PC-3 (cell line): ENCODE measurements around the gene VSIG8. TPM values are rescaled to one million over a fixed set of nuclear protein-coding genes. Genes with fewer than 3 reads are reported as not detected.

Experiments
- ATAC-seq: fragments of 200-7000 bp; cut with Tn5 transposase; 2 replicates; pipeline ENCODE4 v1.9.1; 2020; ENCODE audit warnings: mild to moderate bottlenecking, moderate library complexity
- BruUV-seq: library from RNA; stranded (reverse); fragments of 400-500 nt; replicated peaks from 2 replicates; lab custom pipeline; 2021; lab: Mats Ljungman, UMichigan
- CTCF ChIA-PET: fragments of 300-600 bp; sonication (Branson Sonifier 250); formaldehyde crosslinking; loops from one replicate; lab custom pipeline; 2022; ENCODE audit warnings: antibody characterized with exemption; lab: Charles Lee
- POLR2A ChIA-PET: fragments of 300-600 bp; sonication (Branson Sonifier 250); formaldehyde crosslinking; loops from one replicate; lab custom pipeline; 2022; ENCODE audit warnings: antibody characterized with exemption; ENCODE audit not compliant: unreplicated experiment; lab: Charles Lee
- DNase-seq: peaks from one replicate; pipeline ENCODE4 v3.0.0-alpha.2; 2015
- H2AFZ ChIP-seq: fragments of 300-600 bp; sonication (generic); 2 replicates; pipeline ENCODE4 v1.6.0; 2016; ENCODE audit warnings: antibody characterized with exemption, low read length
- H3F3A ChIP-seq: fragments of 300-600 bp; sonication (generic); one replicate; pipeline ENCODE4 v1.6.0; 2017; ENCODE audit warnings: antibody characterized with exemption, low read length, control low read depth, mild to moderate bottlenecking; ENCODE audit not compliant: unreplicated experiment
- H3K27ac ChIP-seq: fragments of 300-600 bp; sonication (generic); 2 replicates; pipeline ENCODE4 v1.5.1; 2016; ENCODE audit warnings: mild to moderate bottlenecking, low read length
- H3K27me3 ChIP-seq: fragments of 300-600 bp; sonication (generic); 2 replicates; pipeline ENCODE4 v1.6.1; 2016; ENCODE audit warnings: low read length, mixed read lengths
- H3K36me3 ChIP-seq: fragments of 300-600 bp; sonication (generic); 2 replicates; pipeline ENCODE4 v1.6.1; 2016; ENCODE audit warnings: low read depth, mixed run types, low read length, mixed read lengths
- H3K4me1 ChIP-seq: fragments of 300-600 bp; sonication (generic); 2 replicates; pipeline ENCODE4 v1.5.1; 2016; ENCODE audit warnings: low read length; ENCODE audit not compliant: insufficient read depth
- H3K4me2 ChIP-seq: fragments of 300-600 bp; sonication (generic); 2 replicates; pipeline ENCODE4 v1.6.0; 2016; ENCODE audit warnings: low read length
- H3K4me3 ChIP-seq: fragments of 300-600 bp; sonication (generic); 2 replicates; pipeline ENCODE4 v1.5.1; 2016; ENCODE audit warnings: mild to moderate bottlenecking, low read length, mixed read lengths
- H3K79me2 ChIP-seq: fragments of 300-600 bp; sonication (generic); 2 replicates; pipeline ENCODE4 v1.6.1; 2017; ENCODE audit warnings: low read length, mixed read lengths
- H3K9ac ChIP-seq: fragments of 300-600 bp; sonication (generic); 2 replicates; pipeline ENCODE4 v1.6.0; 2016; ENCODE audit warnings: mild to moderate bottlenecking, low read length
- H3K9me2 ChIP-seq: fragments of 300-600 bp; sonication (generic); replicated peaks from 2 replicates; pipeline ENCODE4 v1.6.1; 2016; ENCODE audit warnings: mixed run types, low read length, mixed read lengths
- H3K9me3 ChIP-seq: fragments of 300-600 bp; sonication (generic); 2 replicates; pipeline ENCODE4 v1.6.1; 2016; ENCODE audit warnings: low read length, mixed read lengths
- H4K20me1 ChIP-seq: fragments of 300-600 bp; sonication (generic); 2 replicates; pipeline ENCODE4 v1.6.1; 2016; ENCODE audit warnings: low read length, mixed read lengths
- CTCF ChIP-seq: fragments of 300-600 bp; sonication (generic); conservative IDR thresholded peaks from 2 replicates; pipeline ENCODE4 v1.5.1; 2017; ENCODE audit warnings: antibody characterized with exemption, low read depth, mild to moderate bottlenecking, low read length
- EZH2 ChIP-seq: fragments of 300-600 bp; sonication (generic); IDR thresholded peaks from one replicate; pipeline ENCODE4 v1.6.1; 2017; ENCODE audit warnings: antibody characterized with exemption, mild to moderate bottlenecking, low read length; ENCODE audit not compliant: unreplicated experiment
- EZH2phosphoT487 ChIP-seq: fragments of 300-600 bp; sonication (generic); IDR thresholded peaks from 2 replicates; pipeline ENCODE4 v1.6.1; 2018; ENCODE audit warnings: mild to moderate bottlenecking, antibody characterized with exemption, low read length, borderline replicate concordance
- intact Hi-C: fragments of 100-400 bp; cut with micrococcal nuclease; formaldehyde crosslinking; loops from 2 replicates; pipeline ENCODE4 v1.9.0; 2023
- microRNA-seq: library from miRNA; unstranded; fragments of <30 nt; microRNA quantifications from one replicate; pipeline ENCODE4 v1.1.0, GENCODE V29; 2020; ENCODE audit not compliant: unreplicated experiment
- total RNA-seq: library from RNA; depleted of rRNA; stranded (reverse); fragments of >200 nt; gene quantifications from 2 replicates; pipeline ENCODE4 v1.2.3, GENCODE V29; 2014; rRNA removed

VSIG8 gene
- total RNA-seq, 1 experiment from 2014 or later, result 0.47 TPM

- Histone ChIP-seq H3K27ac (no peak overlapping the region), H3K9ac (no peak overlapping the region), H3K9me2 (no peaks in the 10 kb centered on the region), H3K27me3 (no peaks in the 10 kb centered on the region), H3K4me3 (no peak overlapping the region), H3K4me1 (peaks cover 15% of the 10 kb centered on the region), H3K9me3 (no peaks in the 10 kb centered on the region), H2AFZ (no peak overlapping the region), H3F3A (peaks cover 8% of the 10 kb centered on the region), H4K20me1 (no peaks in the 10 kb centered on the region), H3K4me2 (no peak overlapping the region), H3K36me3 (no peaks in the 10 kb centered on the region), H3K79me2 (no peaks in the 10 kb centered on the region)
- no TSS peak for BruUV-seq
- intact Hi-C loops, result loop anchor here (2.0 kb wide), 1 partner anchor 17 kb away; no protein-coding TSS in a partner anchor
- DNase-seq (no peak), ATAC-seq (no peak)
- CTCF ChIA-PET, result no interaction called here
- POLR2A ChIA-PET, result no interaction called here
- TF ChIP-seq CTCF (no peak), EZH2 (no peak), EZH2phosphoT487 (no peak)
Measured at GRCh38 chr1:159815926-159816325, 46.5 kb downstream of the VSIG8 start.

- Histone ChIP-seq H3F3A (no peaks in the 10 kb centered on the region), H3K9ac (no peak overlapping the region), H3K9me3 (no peaks in the 10 kb centered on the region), H3K4me1 (peaks cover 16% of the 10 kb centered on the region), H3K4me2 (no peak overlapping the region), H3K27me3 (no peaks in the 10 kb centered on the region), H4K20me1 (no peaks in the 10 kb centered on the region), H3K36me3 (no peaks in the 10 kb centered on the region), H2AFZ (no peak overlapping the region), H3K9me2 (no peaks in the 10 kb centered on the region), H3K4me3 (no peak overlapping the region), H3K79me2 (no peaks in the 10 kb centered on the region), H3K27ac (no peak overlapping the region)
- peak; percentile 72 for DNase-seq
- intact Hi-C loops, result no loop called here
- ChIA-PET CTCF (interaction anchor here (0.9 to 1.5 kb wide), 2 partner anchors 86 to 203 kb away, joined by 3 to 4 read pairs; no protein-coding TSS in a partner anchor), POLR2A (no interaction called here)
- no TSS peak for BruUV-seq
- TF ChIP-seq EZH2 (no peak), EZH2phosphoT487 (no peak), CTCF (no peak)
- peak; percentile 62 for ATAC-seq
Measured at GRCh38 chr1:159804924-159805323, 57.5 kb downstream of the VSIG8 start.

Small RNA genes lying within 50 kb of the gene (microRNA-seq; reads per million reads assigned to microRNA genes)
- gene MIR4259, result not detected

Other genes with a start within 250 kb of the VSIG8 start
- gene CRP, start 148.1 kb downstream of the VSIG8 start, total RNA-seq, result not detected in 2 replicates
- gene DUSP23, start 81.7 kb downstream of the VSIG8 start, total RNA-seq, result 20.4 and 27.6 TPM in 2 replicates
- not detected in 2 replicates for gene FCRL6, start 60.3 kb downstream of the VSIG8 start, total RNA-seq
- gene SLAMF8, start 35.8 kb downstream of the VSIG8 start, total RNA-seq, result not detected in 2 replicates
- 1.6 and 4.8 TPM in 2 replicates for gene CFAP45, start 37.5 kb upstream of the VSIG8 start, total RNA-seq
- 1,281 and 1,584 TPM in 2 replicates for gene TAGLN2, start 62.9 kb upstream of the VSIG8 start, total RNA-seq
- 15.6 and 19.9 TPM in 2 replicates for gene IGSF9, start 83.0 kb upstream of the VSIG8 start, total RNA-seq
- 5.9 and 8.7 TPM in 2 replicates for gene SLAMF9, start 91.6 kb upstream of the VSIG8 start, total RNA-seq
- gene PIGM, start 169.3 kb upstream of the VSIG8 start, total RNA-seq, result 6.7 and 6.9 TPM in 2 replicates
- gene KCNJ10, start 207.5 kb upstream of the VSIG8 start, total RNA-seq, result 0.15 TPM in 1 of 2 replicates, not detected in the other
- gene KCNJ9, start 218.9 kb upstream of the VSIG8 start, total RNA-seq, result not detected in 2 replicates
- gene IGSF8, start 236.0 kb upstream of the VSIG8 start, total RNA-seq, result 37.1 and 49.1 TPM in 2 replicates